HCT116 (cell line): Measurements from ENCODE around the gene CCDC188. TPM values are rescaled to one million over a fixed set of nuclear protein-coding genes. Genes with fewer than 3 reads are reported as not detected.

Source experiments
- ATAC-seq: fragments of 200-7000 bp; cut with Tn5 transposase; 2 replicates; pipeline ENCODE4 v1.9.1; 2020; ENCODE audit warnings: mild to moderate bottlenecking, moderate library complexity
- BruUV-seq: library from RNA; stranded (reverse); fragments of 400-500 nt; replicated peaks from 2 replicates; lab custom pipeline; 2021; lab: Mats Ljungman, UMichigan
- CTCF ChIA-PET: fragments of 300-600 bp; sonication (Branson Sonifier 250); formaldehyde crosslinking; loops from one replicate; lab custom pipeline; 2021; ENCODE audit warnings: antibody characterized with exemption; lab: Charles Lee
- POLR2A ChIA-PET: fragments of 300-600, 350-600 bp; sonication (Branson Sonifier 250); formaldehyde crosslinking; loops from one replicate; lab custom pipeline; 2021; ENCODE audit warnings: antibody characterized with exemption; lab: Charles Lee
- RAD21 ChIA-PET, 2 experiments: fragments of 300-600 bp; sonication (Branson Sonifier 250); formaldehyde crosslinking; loops; one replicate each; lab custom pipeline; 2023; ENCODE audit warnings: low total read pairs in 2 of 2; ENCODE audit not compliant: uncharacterized antibody in 2 of 2, unreplicated experiment in 2 of 2, low non-redundant PET in 1 of 2; lab: Charles Lee
- DNase-seq: peaks from one replicate; pipeline ENCODE4 v3.0.0-alpha.2; 2010; ENCODE audit warnings: low read depth, low spot score
- H2AFZ ChIP-seq: fragments of 200-600 bp; shearing (Covaris generic), sonication (generic); 2 replicates; pipeline ENCODE4 v1.6.1; 2017; ENCODE audit warnings: low read depth, mixed run types, mixed read lengths, antibody characterized with exemption, low read length; ENCODE audit not compliant: poor library complexity, severe bottlenecking
- H3K27ac ChIP-seq: 2 replicates; pipeline ENCODE4 v1.5.1; 2012; ENCODE audit warnings: low read depth, low read length
- H3K27me3 ChIP-seq: fragments of 200-600 bp; sonication (generic); 2 replicates; pipeline ENCODE4 v1.6.1; 2016; ENCODE audit warnings: mixed run types, low read length, mixed read lengths; ENCODE audit not compliant: insufficient read depth
- H3K36me3 ChIP-seq, 2 experiments: fragments of 200-500 bp in 1 of 2; fragments of 200-600 bp in 1 of 2; sonication (Bioruptor generic) in 1 of 2; sonication (generic) in 1 of 2; 2 replicates each; pipeline versions ENCODE4 v1.5.1 to v1.6.1; 2014 to 2016; ENCODE audit warnings: low read length in 2 of 2, inconsistent platforms in 1 of 2, mixed read lengths in 1 of 2, mixed run types in 1 of 2; ENCODE audit not compliant: insufficient read depth in 2 of 2, control insufficient read depth in 1 of 2
- H3K4me1 ChIP-seq, 2 experiments: fragments of 200-600 bp in 1 of 2; sonication (generic) in 1 of 2; 2 replicates each; pipeline versions ENCODE4 v1.5.1 to v1.6.1; 2012 to 2017; ENCODE audit warnings: low read length in 2 of 2, inconsistent platforms in 1 of 2, mild to moderate bottlenecking in 1 of 2, mixed read lengths in 1 of 2, mixed run types in 1 of 2, moderate library complexity in 1 of 2; ENCODE audit not compliant: insufficient read depth in 2 of 2, control insufficient read depth in 1 of 2
- H3K4me2 ChIP-seq: fragments of 200-600 bp; sonication (generic); 2 replicates; pipeline ENCODE4 v1.6.1; 2017; ENCODE audit warnings: mixed run types, low read length, mixed read lengths
- H3K4me3 ChIP-seq, 2 experiments: fragments of 200-600 bp in 1 of 2; sonication (generic) in 1 of 2; replicated peaks in 1 of 2; 2 replicates each; pipeline ENCODE4 v1.5.1; 2011 to 2016; ENCODE audit warnings: low read length in 2 of 2, control low read depth in 1 of 2, low read depth in 1 of 2, mild to moderate bottlenecking in 1 of 2, mixed read lengths in 1 of 2, mixed run types in 1 of 2
- H3K79me2 ChIP-seq: fragments of 200-600 bp; sonication (generic); 2 replicates; pipeline ENCODE4 v1.6.1; 2017; ENCODE audit warnings: mild to moderate bottlenecking, mixed run types, low read length, moderate library complexity, mixed read lengths; ENCODE audit not compliant: insufficient read depth
- H3K9ac ChIP-seq: fragments of 200-600 bp; sonication (generic); 2 replicates; pipeline ENCODE4 v1.6.1; 2016; ENCODE audit warnings: low read length, mixed read lengths
- H3K9me2 ChIP-seq: fragments of 200-600 bp; sonication (generic), shearing (Covaris generic); 2 replicates; pipeline ENCODE4 v1.6.1; 2017; ENCODE audit warnings: mixed run types, mild to moderate bottlenecking, moderate library complexity; ENCODE audit not compliant: insufficient read depth
- H3K9me3 ChIP-seq, 2 experiments: fragments of 200-500 bp in 1 of 2; fragments of 200-600 bp in 1 of 2; sonication (Bioruptor generic) in 1 of 2; sonication (generic) in 1 of 2; 2 replicates each; pipeline ENCODE4 v1.6.1; 2014 to 2017; ENCODE audit warnings: low read length in 2 of 2, mixed read lengths in 2 of 2, inconsistent platforms in 1 of 2, low read depth in 1 of 2, mild to moderate bottlenecking in 1 of 2, mixed run types in 1 of 2, moderate library complexity in 1 of 2; ENCODE audit not compliant: control insufficient read depth in 1 of 2, insufficient read depth in 1 of 2
- H4K20me1 ChIP-seq: fragments of 200-600 bp; sonication (generic), shearing (Covaris generic); 2 replicates; pipeline ENCODE4 v1.6.1; 2017; ENCODE audit warnings: mixed run types, mild to moderate bottlenecking, moderate library complexity; ENCODE audit not compliant: insufficient read depth
- EGR1 ChIP-seq: IDR thresholded peaks from 2 replicates; pipeline ENCODE4 v1.6.1; 2012; ENCODE audit warnings: low read depth
- EZH2 ChIP-seq: fragments of 200-600 bp; sonication (generic); IDR thresholded peaks from 2 replicates; pipeline ENCODE4 v1.6.1; 2017; ENCODE audit warnings: antibody characterized with exemption, mixed run types
- EZH2phosphoT487 ChIP-seq: fragments of 200-600 bp; IDR thresholded peaks from 2 replicates; pipeline ENCODE4 v1.6.1; 2018; ENCODE audit warnings: antibody characterized with exemption, borderline replicate concordance
- JUND ChIP-seq: IDR thresholded peaks from 2 replicates; pipeline ENCODE4 v1.6.1; 2012
- POLR2AphosphoS5 ChIP-seq: IDR thresholded peaks from 2 replicates; pipeline ENCODE4 v1.6.1; 2011; ENCODE audit warnings: mild to moderate bottlenecking, low read depth, low read length, moderate library complexity
- RAD21 ChIP-seq: IDR thresholded peaks from 2 replicates; pipeline ENCODE4 v1.6.1; 2012; ENCODE audit warnings: low read depth, mild to moderate bottlenecking
- SIN3A ChIP-seq: IDR thresholded peaks from 2 replicates; pipeline ENCODE4 v1.6.1; 2012; ENCODE audit warnings: low read depth
- SRF ChIP-seq: IDR thresholded peaks from 2 replicates; pipeline ENCODE4 v1.6.1; 2012; ENCODE audit warnings: low read depth
- YY1 ChIP-seq: IDR thresholded peaks from 2 replicates; pipeline ENCODE4 v1.6.1; 2011; ENCODE audit warnings: low read length, low read depth, moderate library complexity, mild to moderate bottlenecking; ENCODE audit not compliant: insufficient replicate concordance; ENCODE audit errors: extremely low read depth
- ZFX ChIP-seq: fragments of 450-650 bp; IDR thresholded peaks from 2 replicates; pipeline ENCODE4 v1.6.1; 2017
- intact Hi-C: fragments of 100-400 bp; cut with micrococcal nuclease; formaldehyde crosslinking; loops from 2 replicates; pipeline ENCODE4 v1.10.0; 2022
- total RNA-seq: library from RNA; stranded (reverse); gene quantifications from one replicate; pipeline ENCODE4 v1.2.1, GENCODE V29; 2021; ENCODE audit not compliant: unreplicated experiment
- TF ChIP-seq, protein P1 (sequence below): IDR thresholded peaks from 2 replicates; pipeline ENCODE4 v1.6.1; 2011; ENCODE audit warnings: mild to moderate bottlenecking, low read length, moderate library complexity; ENCODE audit not compliant: insufficient replicate concordance; ENCODE audit errors: extremely low read depth
- TF ChIP-seq, protein P2 (sequence below): IDR thresholded peaks from 2 replicates; pipeline ENCODE4 v1.6.1; 2012; ENCODE audit warnings: low read depth
- TF ChIP-seq, protein P3 (sequence below): IDR thresholded peaks from 2 replicates; pipeline ENCODE4 v1.6.1; 2012
- TF ChIP-seq, protein P4 (sequence below), 3 experiments: fragments of 200-600 bp in 1 of 3; sonication (generic) in 1 of 3; IDR thresholded peaks in 2 of 3; conservative IDR thresholded peaks in 1 of 3; 2 replicates each; pipeline ENCODE4 v1.5.1; 2012 to 2017; ENCODE audit warnings: low read depth in 2 of 3, low read length in 2 of 3, antibody characterized with exemption in 1 of 3, borderline replicate concordance in 1 of 3, control low read depth in 1 of 3, mild to moderate bottlenecking in 1 of 3, mixed read lengths in 1 of 3, mixed run types in 1 of 3, moderate library complexity in 1 of 3; ENCODE audit not compliant: insufficient read depth in 1 of 3

CCDC188 gene
- total RNA-seq, 1 experiment from 2014 or later = not detected

DNA sequence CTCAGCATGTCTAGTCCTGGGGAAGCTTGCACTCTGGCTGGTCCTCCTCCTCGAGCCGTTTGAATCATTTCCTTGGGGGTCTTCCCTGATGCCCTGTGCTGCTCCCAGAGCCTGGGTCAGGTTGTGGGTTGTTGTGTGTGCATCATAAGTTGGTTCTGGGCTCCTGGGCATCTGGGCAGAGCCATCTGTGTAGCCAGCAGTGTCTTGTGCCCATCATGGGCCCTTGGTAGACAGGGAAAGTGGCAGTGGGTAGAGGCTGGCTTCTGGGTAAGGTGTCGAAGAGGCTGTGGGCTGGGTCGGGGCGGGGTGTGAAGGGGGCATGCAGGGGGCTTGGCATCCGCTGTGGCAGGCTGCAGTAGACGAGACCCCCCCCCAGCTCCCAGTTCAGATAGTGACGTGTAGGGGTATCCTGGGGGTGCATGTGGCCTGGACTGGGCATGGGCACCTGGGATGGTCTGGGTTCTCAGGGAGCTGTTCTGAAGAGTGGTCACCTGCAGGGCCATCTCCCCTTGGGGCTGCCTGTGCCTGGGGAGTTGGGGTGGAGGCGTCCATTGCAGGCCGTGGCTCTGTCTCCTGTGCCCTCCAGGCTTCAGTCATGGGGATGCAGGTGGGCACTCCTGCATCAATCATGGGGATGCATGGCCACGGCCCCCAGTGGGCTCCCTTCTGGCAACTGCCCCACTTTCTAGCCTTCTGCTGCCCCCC lies 26.6 kb downstream of the CCDC188 start:
- no peaks in the 10 kb centered on the region for H3K9me3 ChIP-seq
- no peak for ATAC-seq
- H4K20me1 ChIP-seq = no peaks in the 10 kb centered on the region
- H3K4me1 ChIP-seq = peaks cover 0 to 11% of the 10 kb centered on the region in 2 experiments; a peak in 2 of 4 replicates
- H3K9me2 ChIP-seq = no peaks in the 10 kb centered on the region
- H3K79me2 ChIP-seq = peaks cover 56% of the 10 kb centered on the region
- BruUV-seq = no TSS peak
- no peak for DNase-seq
- H3K27me3 ChIP-seq = no peaks in the 10 kb centered on the region
- ChIA-PET RAD21 (no interaction called here), POLR2A (no interaction called here), CTCF (no interaction called here)
- no peak overlapping the region for H2AFZ ChIP-seq
- peaks cover 36 to 66% of the 10 kb centered on the region in 2 experiments for H3K36me3 ChIP-seq
- H3K9ac ChIP-seq = no peak overlapping the region
- no peak overlapping the region for H3K4me3 ChIP-seq
- no peak overlapping the region for H3K4me2 ChIP-seq
- intact Hi-C loops = no loop called here
- H3K27ac ChIP-seq = no peak overlapping the region
- TF ChIP-seq SIN3A (no peak), EZH2 (no peak), ZFX (no peak), SRF (no peak), POLR2AphosphoS5 (no peak), EGR1 (no peak), JUND (no peak), YY1 (no peak), RAD21 (no peak), EZH2phosphoT487 (no peak)
- TF ChIP-seq, protein P1, sequence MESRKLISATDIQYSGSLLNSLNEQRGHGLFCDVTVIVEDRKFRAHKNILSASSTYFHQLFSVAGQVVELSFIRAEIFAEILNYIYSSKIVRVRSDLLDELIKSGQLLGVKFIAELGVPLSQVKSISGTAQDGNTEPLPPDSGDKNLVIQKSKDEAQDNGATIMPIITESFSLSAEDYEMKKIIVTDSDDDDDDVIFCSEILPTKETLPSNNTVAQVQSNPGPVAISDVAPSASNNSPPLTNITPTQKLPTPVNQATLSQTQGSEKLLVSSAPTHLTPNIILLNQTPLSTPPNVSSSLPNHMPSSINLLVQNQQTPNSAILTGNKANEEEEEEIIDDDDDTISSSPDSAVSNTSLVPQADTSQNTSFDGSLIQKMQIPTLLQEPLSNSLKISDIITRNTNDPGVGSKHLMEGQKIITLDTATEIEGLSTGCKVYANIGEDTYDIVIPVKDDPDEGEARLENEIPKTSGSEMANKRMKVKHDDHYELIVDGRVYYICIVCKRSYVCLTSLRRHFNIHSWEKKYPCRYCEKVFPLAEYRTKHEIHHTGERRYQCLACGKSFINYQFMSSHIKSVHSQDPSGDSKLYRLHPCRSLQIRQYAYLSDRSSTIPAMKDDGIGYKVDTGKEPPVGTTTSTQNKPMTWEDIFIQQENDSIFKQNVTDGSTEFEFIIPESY = no peak
- TF ChIP-seq, protein P2, sequence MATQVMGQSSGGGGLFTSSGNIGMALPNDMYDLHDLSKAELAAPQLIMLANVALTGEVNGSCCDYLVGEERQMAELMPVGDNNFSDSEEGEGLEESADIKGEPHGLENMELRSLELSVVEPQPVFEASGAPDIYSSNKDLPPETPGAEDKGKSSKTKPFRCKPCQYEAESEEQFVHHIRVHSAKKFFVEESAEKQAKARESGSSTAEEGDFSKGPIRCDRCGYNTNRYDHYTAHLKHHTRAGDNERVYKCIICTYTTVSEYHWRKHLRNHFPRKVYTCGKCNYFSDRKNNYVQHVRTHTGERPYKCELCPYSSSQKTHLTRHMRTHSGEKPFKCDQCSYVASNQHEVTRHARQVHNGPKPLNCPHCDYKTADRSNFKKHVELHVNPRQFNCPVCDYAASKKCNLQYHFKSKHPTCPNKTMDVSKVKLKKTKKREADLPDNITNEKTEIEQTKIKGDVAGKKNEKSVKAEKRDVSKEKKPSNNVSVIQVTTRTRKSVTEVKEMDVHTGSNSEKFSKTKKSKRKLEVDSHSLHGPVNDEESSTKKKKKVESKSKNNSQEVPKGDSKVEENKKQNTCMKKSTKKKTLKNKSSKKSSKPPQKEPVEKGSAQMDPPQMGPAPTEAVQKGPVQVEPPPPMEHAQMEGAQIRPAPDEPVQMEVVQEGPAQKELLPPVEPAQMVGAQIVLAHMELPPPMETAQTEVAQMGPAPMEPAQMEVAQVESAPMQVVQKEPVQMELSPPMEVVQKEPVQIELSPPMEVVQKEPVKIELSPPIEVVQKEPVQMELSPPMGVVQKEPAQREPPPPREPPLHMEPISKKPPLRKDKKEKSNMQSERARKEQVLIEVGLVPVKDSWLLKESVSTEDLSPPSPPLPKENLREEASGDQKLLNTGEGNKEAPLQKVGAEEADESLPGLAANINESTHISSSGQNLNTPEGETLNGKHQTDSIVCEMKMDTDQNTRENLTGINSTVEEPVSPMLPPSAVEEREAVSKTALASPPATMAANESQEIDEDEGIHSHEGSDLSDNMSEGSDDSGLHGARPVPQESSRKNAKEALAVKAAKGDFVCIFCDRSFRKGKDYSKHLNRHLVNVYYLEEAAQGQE = no peak
- TF ChIP-seq, protein P3, sequence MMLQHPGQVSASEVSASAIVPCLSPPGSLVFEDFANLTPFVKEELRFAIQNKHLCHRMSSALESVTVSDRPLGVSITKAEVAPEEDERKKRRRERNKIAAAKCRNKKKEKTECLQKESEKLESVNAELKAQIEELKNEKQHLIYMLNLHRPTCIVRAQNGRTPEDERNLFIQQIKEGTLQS = no peak
- TF ChIP-seq, protein P4, sequence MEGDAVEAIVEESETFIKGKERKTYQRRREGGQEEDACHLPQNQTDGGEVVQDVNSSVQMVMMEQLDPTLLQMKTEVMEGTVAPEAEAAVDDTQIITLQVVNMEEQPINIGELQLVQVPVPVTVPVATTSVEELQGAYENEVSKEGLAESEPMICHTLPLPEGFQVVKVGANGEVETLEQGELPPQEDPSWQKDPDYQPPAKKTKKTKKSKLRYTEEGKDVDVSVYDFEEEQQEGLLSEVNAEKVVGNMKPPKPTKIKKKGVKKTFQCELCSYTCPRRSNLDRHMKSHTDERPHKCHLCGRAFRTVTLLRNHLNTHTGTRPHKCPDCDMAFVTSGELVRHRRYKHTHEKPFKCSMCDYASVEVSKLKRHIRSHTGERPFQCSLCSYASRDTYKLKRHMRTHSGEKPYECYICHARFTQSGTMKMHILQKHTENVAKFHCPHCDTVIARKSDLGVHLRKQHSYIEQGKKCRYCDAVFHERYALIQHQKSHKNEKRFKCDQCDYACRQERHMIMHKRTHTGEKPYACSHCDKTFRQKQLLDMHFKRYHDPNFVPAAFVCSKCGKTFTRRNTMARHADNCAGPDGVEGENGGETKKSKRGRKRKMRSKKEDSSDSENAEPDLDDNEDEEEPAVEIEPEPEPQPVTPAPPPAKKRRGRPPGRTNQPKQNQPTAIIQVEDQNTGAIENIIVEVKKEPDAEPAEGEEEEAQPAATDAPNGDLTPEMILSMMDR (IDR thresholded peaks at IDR 0.05 in 2 of 3, conservative IDR thresholded peaks at IDR 0.05 in 1 of 3; ENCODE audit: borderline replicate concordance in 1 of 3, insufficient read depth in 1 of 3, low read depth in 2 of 3, low read length in 2 of 3) = no peak
